Activated naive CD4-positive, alpha-beta T cell treated with Interleukin-2 at 50 U/mL for 16 hours (primary cell): ENCODE data around the gene KNSTRN.

Experiments used
- DNase-seq: peaks from one replicate; pipeline ENCODE4 v3.0.0-alpha.2; 2020

The KNSTRN gene

DNA sequence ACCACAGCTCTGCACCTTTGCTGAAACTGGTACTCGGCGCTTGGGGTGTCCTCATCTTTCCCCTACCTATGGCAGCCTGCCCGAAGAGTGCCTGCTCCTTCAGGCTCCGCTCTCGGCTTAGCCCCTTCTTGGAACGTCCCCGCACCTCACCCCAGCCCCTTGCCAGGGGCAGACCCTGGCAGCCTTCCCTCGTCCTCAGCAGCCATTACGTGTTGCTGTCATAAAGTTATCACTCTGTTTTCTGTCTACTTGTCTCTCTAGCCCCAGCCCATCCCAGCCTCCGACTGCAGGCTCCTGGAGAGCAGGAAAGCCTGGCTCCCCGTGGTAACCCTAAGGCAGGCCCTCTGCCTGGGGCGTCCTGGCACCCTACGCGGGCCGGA, 53.2 kb downstream of the KNSTRN start:
- DNase-seq: no peak

DNA sequence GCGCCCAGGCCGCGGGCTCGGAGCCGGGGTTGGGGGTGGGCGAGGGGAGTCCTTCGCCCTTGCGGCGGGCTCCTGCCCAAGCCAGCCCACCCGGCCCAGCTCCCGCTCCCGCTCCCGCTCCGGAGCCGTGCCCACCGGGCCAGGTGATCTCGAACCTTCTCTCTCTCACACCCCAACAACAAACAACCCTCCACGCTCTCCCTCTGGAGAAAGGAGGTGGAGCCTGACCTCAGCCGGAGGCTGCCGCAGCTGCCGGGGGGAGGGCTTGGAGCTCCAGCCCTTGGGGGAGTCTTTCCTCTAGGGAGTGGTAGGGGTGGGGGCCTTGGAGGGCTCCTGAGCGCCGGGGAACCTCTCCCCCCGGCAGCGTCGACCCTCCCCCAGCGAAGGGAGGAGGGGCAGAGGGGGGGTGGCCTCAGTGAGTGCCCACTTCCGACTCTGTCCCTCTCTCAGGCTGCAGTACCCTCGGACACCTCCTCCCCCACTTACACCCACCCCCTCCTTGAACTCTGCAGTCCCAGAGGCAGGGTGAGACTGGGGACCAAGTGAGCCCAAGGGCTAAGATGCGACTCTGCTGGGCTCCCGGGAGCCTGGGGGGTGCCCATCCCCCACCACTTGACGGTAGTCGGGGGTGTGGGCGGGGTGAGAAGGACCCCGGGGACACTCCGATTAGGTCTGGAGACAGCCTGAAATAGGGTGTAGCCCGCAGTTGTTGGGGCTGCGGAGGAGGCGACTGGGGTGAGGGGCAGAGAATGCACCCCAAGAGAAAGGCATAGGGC, 53.8 kb downstream of the KNSTRN start:
- DNase-seq: no peak

DNA sequence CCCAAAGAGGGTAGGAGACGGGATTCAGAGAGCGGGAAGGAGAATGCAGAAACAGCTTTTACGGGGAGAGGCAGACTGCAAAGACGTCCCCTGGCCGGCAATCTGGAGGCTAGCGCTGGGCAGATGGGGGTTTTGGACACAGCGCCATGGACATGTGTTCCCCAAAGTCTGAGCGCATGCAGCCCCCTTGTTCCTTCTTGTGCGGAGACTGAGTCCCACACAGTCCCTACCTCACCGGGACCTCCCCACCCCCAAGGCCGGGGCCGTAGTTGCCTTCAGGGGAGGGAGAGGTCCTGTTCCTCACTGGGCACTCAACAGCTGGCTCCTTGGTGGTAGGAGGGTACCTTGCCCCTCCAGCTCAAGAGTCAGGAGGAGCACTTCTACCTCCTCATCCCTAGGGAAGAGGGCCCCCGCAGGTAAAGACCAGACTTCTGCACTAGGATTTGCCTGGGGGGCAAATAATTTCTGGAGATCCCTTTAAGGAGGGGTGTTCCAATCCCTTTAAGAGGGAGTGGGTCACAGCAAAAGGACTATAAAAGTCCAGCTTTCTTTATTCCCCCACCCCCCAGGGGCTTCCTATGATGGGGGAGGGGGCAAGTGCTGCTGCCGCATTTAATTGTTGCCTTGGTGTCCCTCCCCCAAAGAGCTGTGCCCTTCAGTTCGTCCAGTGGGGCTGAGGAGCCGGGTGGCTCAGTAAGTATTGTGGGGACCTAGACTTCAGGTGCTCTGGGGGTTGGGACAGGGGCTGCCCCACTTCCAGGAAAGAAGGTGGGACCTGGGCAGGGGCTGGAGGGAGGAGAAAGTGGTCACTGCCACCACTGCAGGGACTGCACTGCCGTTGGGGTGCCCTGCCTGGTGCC, 54.6 kb downstream of the KNSTRN start:
- DNase-seq: no peak

DNA sequence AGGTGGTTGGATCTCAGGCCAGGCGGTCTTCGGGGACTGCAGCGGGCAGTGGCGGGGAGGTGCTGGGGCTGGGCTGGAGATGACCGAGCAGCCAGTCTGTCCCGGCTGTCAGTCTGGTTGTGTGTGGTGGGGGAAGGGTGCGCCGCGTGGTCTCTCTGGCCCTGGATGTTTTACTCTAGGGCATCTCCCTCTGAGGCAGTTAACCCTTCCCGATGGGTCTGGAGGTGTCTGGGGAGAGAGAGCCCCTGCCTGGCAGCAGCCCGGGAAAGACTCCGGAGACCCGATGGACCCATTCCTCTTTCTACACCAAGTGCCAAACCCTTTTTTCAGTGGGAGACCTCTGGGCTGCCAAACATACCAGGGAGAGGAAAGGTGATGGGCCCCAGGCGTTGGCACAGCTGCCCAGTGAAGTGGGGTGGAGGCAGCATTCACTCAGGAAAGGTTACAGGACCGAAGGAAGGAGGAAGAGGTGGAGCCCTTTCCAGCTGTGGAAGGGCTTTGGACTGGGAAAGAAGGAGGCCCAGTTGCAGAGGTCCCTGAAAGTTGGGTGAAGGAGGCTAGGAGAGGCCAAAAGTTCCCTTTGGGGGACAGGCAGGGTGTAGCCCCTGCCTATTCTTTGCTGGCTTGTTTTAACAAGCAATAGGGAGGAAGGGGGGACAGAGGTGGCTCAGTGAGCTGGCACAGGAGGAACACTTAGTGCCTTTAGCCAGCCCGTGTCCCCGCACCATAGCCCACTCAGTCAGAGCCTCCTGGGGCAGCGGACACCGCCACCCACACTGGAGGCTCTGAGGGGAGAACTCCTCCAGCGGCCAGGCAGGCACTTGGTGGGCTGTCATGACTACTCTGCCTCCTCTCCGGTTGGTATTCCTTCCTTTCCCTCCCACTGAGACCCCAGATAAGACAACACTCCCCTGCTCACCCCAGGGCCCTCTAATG, 55.5 kb downstream of the KNSTRN start:
- no peak for DNase-seq

DNA sequence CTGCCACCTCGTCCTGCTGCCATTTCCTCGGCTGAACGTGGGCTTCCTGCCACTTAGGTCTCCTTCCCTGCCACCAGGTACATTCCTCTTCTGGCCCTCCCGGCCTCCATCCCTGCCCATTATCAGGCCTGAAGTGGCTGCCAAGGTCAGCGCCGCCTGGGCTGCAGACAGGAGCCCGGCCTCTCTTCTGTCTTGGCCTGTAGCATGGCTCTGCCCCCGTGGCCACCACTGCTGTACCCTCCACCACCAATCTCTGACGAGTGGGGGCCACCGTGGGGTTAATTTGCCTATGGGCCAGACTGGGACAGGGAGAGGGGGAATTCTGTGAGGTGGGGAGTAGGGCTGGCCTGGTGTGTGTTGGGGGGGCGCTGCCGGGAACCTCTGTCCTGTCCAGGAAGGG, 56.2 kb downstream of the KNSTRN start:
- DNase-seq: no peak

DNA sequence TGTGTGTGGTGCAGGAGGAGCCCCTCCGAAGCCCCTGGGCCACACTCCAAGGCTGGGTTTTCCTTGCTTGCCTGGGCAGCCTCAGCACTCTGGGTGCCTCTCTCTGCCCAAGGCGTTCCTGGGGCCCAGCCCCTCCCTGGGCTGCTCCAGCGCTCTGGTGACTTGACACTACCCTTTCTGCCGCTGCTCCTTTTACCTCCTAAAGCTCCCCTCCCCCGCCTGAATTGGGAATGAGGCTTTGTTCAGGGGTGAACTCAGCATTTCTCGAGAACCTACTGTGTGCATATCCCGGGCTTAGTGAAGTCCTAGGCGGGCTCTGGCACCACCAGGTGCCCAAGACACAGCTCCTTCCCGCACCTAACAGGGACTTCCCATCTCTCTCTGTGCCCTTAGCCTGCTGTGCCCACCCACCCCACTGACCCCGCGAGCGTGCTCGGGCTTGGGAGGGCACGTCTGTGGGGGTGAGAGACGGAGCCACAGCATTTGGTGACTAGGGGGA, 57.0 kb downstream of the KNSTRN start:
- no peak for DNase-seq

DNA sequence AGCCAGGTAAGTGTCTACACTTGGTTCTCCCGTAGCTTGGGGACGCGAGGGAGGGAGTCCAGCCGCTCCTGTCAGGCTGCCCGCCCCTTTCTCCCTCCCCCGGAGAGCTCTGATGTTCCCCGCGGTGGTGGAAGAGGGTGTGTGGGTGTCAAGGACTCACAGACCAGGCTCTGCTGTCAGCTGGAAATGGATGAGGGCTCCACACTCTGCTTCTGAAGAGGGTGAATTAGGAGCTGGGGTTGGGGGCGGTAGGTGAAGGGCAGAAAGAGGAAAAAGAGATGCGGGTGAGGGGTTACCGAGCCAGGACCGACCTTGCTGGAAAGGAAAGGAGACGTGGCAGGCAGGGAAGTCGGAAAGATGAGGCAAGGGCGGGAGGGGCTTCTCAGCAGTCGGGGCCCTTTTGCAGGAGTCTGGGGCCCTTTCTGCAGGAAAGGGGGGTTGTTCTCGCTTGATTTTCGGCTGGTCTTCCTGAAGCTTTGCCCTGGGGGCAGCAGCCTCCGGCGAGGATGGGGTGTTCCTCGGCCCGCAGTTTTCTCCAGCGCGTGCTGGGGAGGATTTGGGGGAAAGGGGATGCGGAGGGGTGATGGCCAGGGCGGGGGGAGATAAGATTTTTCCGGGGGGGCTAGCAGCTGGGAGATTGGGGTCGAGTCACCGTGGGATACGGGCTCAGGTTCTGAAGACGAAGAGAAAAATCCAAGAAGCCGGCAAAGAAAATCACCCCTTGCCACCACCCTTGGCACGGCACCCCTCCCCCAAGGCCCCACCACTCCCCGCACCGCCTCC, 57.6 kb downstream of the KNSTRN start:
- DNase-seq: peak; percentile 48

DNA sequence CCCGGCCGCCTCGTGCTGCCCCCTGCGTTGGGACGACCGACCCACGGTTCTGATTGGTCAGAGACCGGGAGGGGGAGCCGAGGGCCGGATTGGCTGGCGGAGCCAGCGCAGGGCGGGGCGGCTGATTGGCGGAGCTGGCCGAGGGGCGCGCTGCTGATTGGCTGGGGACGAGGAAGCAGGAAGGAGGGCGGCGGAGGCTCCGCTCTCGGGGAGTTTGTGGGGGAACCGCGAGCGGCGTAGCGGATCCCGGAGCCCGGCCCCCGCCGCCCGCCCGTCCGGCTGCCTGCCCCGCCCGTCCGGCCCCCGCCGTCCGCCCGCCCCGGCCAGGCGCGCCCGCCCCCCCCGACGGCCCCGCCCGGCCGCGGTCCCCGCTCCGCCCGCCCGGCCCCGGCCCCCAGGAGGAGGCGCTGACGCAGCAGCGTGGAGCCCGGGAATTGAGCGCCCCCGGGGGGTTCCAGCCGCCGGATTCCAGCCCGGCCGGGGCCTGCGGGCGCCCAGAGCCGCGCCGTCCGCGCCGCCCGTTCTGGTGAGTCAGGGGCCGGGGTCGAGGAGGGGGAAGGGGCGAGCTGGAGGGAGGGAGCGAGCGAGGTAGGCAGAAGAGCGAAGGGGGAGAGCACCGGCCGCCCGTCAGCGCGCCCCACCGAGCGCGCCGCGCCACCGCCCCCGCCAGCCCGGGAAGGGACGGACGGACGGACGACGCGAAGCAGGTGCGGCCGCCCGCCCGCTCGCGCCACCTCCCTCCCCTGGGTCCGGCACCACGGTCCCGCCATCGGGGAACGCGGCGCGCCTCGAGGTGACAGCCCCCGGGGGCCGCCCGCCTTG, 58.4 kb downstream of the KNSTRN start, which contains the start of gene BAHD1:
Gene BAHD1 (plus strand): TSS at position 211 of the 822 bp plus-strand sequence. CDS start 17,512 bp downstream, outside the sequence.
- peak; percentile 96 for DNase-seq

DNA sequence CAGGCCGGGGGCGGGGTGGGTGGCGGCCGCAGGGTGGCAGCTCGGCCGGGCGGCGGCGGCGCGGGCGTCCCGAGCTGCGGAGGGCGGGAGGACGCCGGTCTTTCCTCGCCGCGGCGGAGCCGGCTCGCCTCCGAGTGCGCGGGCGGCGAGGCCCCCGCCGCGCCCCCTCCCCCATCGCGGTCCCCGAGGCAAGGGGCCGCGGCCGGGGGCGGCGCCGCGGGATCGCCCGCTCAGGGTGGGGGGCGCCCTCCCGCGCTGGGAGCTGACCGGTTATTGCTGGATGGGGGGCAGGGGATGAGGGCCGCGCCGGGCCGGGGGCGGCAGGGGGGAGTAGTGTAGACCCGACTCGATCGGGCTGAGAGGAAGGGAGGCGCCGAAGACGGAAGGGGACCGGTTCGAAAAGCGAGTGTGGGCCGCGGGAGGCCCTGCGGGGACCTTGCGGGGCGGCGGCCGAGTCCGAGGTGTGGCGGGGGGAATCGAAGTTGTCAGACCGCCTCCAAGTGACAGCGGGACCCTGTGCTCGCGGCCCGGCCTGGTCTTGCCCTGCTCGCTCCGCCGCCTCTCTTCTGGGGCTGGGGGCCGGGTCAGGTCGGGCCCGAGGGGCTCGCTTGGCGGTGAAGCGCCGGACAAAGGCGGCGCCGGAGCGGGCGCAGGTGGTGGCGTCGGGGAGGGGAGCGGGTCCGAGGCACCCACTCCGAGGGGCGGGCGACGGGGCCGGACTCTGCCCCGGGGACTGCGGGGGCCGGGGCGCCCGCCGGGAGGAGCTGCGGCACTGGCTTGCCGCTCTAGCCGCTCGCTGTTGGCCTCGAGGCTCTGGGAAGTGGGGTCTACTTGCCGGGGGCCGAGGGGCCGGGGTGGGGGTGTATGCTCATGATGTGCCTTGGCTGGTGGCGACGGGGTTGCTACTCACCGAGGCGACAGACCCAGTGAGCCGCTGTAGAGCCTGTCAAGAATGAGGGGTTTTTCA, 59.3 kb downstream of the KNSTRN start:
- peak; percentile 30 for DNase-seq

DNA sequence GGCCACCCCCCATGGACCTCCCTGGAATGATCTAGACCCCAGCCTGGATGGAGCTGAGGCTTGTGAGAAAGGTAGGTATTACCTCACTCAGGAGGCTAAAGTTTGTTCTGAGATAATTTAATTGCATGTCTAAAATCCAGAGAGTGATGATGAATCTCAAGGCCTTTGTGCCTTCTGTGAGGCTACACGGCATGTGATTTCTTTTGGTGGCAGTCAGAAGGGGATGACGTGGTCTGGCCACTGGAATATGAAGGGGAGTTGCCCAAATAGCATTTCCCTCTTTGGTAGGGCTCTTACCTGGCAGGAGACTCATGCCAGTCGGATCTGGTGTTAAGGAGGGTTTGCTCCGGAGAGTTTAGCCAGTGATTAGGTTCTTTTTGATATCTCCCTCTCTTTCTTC, 60.7 kb downstream of the KNSTRN start:
- DNase-seq: no peak

DNA sequence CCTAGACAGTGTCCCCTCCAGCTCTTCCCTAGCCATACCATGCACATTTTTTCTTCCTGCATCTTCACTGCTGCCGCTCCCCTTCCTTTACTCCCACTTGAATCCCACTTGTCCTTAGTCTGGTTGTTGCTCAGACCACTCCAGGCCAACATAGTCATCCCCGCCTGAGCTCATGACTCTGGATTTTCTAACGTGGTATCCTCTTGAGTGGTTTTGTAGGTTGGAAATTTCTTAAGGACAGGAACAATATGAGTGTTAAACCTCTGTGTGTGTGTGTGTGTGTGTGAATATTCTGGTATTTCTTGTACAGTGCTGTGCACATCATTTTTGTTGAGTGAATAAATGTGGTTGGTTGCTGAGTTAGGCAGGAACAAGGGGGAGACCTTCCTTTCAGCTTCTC, 61.3 kb downstream of the KNSTRN start:
- DNase-seq: no peak
